HepG2 (cell line): ENCODE measurements around the gene C1S. TPM values are rescaled to one million over a fixed set of nuclear protein-coding genes. Genes with fewer than 3 reads are reported as not detected.

Experiments
- ATAC-seq: fragments of 200-7000 bp; cut with Tn5 transposase; 3 replicates; pipeline ENCODE4 v1.9.1; 2020; ENCODE audit warnings: mild to moderate bottlenecking, moderate library complexity
- BruUV-seq: library from RNA; stranded (reverse); fragments of 400-500 nt; replicated peaks from 2 replicates; lab custom pipeline; 2021; lab: Mats Ljungman, UMichigan
- CTCF ChIA-PET: fragments of 300-600 bp; formaldehyde crosslinking; extraction: SDS; loops from one replicate; lab custom pipeline; 2021; ENCODE audit warnings: low total read pairs, inconsistent platforms, low intra/inter-chr PET ratio; lab: Yijun Ruan, JAX
- POLR2A ChIA-PET: fragments of 350-600 bp; sonication (Branson Sonifier 250); formaldehyde crosslinking; loops from one replicate; lab custom pipeline; 2020; ENCODE audit warnings: antibody characterized with exemption, inconsistent platforms; lab: Yijun Ruan, JAX
- DNase-seq: peaks from one replicate; pipeline ENCODE4 v3.0.0-alpha.2; 2015; ENCODE audit warnings: low spot score
- FAIRE-seq: peaks from 3 replicates; lab custom pipeline; 2011; peaks lifted over from hg19 to GRCh38; lab: Jason Lieb, UNC
- H2AFZ ChIP-seq: one replicate; pipeline ENCODE4 v1.6.1; 2011; ENCODE audit warnings: low read length, inconsistent platforms
- H3K27ac ChIP-seq: fragments of 300-600 bp; 3 replicates; pipeline ENCODE4 v1.8.0; 2011; ENCODE audit warnings: mixed run types, mild to moderate bottlenecking, mixed read lengths, low read length, inconsistent platforms; ENCODE audit not compliant: insufficient read depth; ENCODE audit errors: extremely low read length
- H3K27me3 ChIP-seq, 2 experiments: fragments of 200-600 bp in 1 of 2; 2 replicates in 1 of 2; 3 replicates in 1 of 2; pipeline versions ENCODE4 v1.6.0 to v1.8.0; 2011; ENCODE audit warnings: low read length in 2 of 2, mild to moderate bottlenecking in 2 of 2, moderate library complexity in 2 of 2, inconsistent platforms in 1 of 2; ENCODE audit not compliant: insufficient read depth in 2 of 2, control insufficient read depth in 1 of 2
- H3K36me3 ChIP-seq, 2 experiments: fragments of 200-600 bp in 1 of 2; replicated peaks in 1 of 2; 2 replicates in 1 of 2; 3 replicates in 1 of 2; pipeline versions ENCODE4 v1.5.1 to v1.8.0; 2011; ENCODE audit warnings: low read length in 2 of 2, inconsistent platforms in 1 of 2; ENCODE audit not compliant: insufficient read depth in 2 of 2, control insufficient read depth in 1 of 2
- H3K4me1 ChIP-seq: 2 replicates; pipeline ENCODE4 v1.5.1; 2012; ENCODE audit warnings: low read length, inconsistent platforms; ENCODE audit not compliant: insufficient read depth
- H3K4me2 ChIP-seq: 2 replicates; pipeline ENCODE4 v1.6.0; 2011; ENCODE audit warnings: low read depth, low read length, inconsistent platforms
- H3K4me3 ChIP-seq, 3 experiments: fragments of 200-600 bp in 1 of 3; sonication (generic), shearing (Covaris generic) in 1 of 3; replicated peaks in 1 of 3; 2 replicates each; pipeline ENCODE4 v1.5.1; 2011 to 2016; ENCODE audit warnings: low read length in 3 of 3, inconsistent platforms in 2 of 3, low read depth in 2 of 3, mild to moderate bottlenecking in 2 of 3, control low read depth in 1 of 3, mixed read lengths in 1 of 3; ENCODE audit not compliant: insufficient read depth in 1 of 3
- H3K79me2 ChIP-seq: one replicate; pipeline ENCODE4 v1.6.1; 2011; ENCODE audit warnings: low read length, inconsistent platforms; ENCODE audit not compliant: insufficient read depth
- H3K9ac ChIP-seq: 2 replicates; pipeline ENCODE4 v1.6.0; 2011; ENCODE audit warnings: mild to moderate bottlenecking, low read depth, low read length, inconsistent platforms; ENCODE audit not compliant: insufficient read depth
- H3K9me3 ChIP-seq: 2 replicates; pipeline ENCODE4 v1.5.1; 2012; ENCODE audit warnings: mild to moderate bottlenecking, low read length
- H4K20me1 ChIP-seq: 2 replicates; pipeline ENCODE4 v1.6.0; 2011; ENCODE audit warnings: inconsistent platforms, mild to moderate bottlenecking, low read length, moderate library complexity; ENCODE audit not compliant: insufficient read depth
- ARHGAP35 ChIP-seq: sonication (generic); formaldehyde crosslinking; IDR thresholded peaks from 2 replicates; pipeline ENCODE4 v1.9.0; 2022; ENCODE audit warnings: mild to moderate bottlenecking, inconsistent platforms, moderate library complexity, missing genetic modification reagents, borderline replicate concordance
- ARID5B ChIP-seq: IDR thresholded peaks from 2 replicates; pipeline ENCODE4 v1.4.0; 2020; ENCODE audit warnings: mild to moderate bottlenecking, missing genetic modification reagents
- BCL6 ChIP-seq: IDR thresholded peaks from 2 replicates; pipeline ENCODE4 v1.6.1; 2016; ENCODE audit warnings: missing genetic modification reagents, missing compliant biosample characterization
- EED ChIP-seq: sonication (generic); formaldehyde crosslinking; IDR thresholded peaks from 2 replicates; pipeline ENCODE4 v1.5.0; 2020; ENCODE audit warnings: mild to moderate bottlenecking, missing genetic modification reagents
- ETS1 ChIP-seq: sonication (generic); formaldehyde crosslinking; IDR thresholded peaks from 2 replicates; pipeline ENCODE4 v1.4.0; 2020; ENCODE audit warnings: missing genetic modification reagents
- MAFG ChIP-seq: sonication (generic); formaldehyde crosslinking; IDR thresholded peaks from 2 replicates; pipeline ENCODE4 v1.5.1; 2020; ENCODE audit warnings: mild to moderate bottlenecking, missing genetic modification reagents
- MEIS1 ChIP-seq: sonication (generic); formaldehyde crosslinking; IDR thresholded peaks from 2 replicates; pipeline ENCODE4 v1.9.0; 2021; ENCODE audit warnings: mild to moderate bottlenecking, missing genetic modification reagents, moderate library complexity, borderline replicate concordance
- NFE2L2 ChIP-seq: fragments of 150-350 bp; IDR thresholded peaks from 2 replicates; pipeline ENCODE4 v1.6.1; 2014; ENCODE audit warnings: low read length
- NONO ChIP-seq, 2 experiments: fragments of 450-650 bp in 1 of 2; sonication (generic) in 1 of 2; formaldehyde crosslinking in 1 of 2; IDR thresholded peaks in 1 of 2; conservative IDR thresholded peaks in 1 of 2; 2 replicates each; pipeline versions ENCODE4 v1.6.1 to v1.8.0; 2017 to 2022; ENCODE audit warnings: mild to moderate bottlenecking in 1 of 2, missing genetic modification reagents in 1 of 2, moderate library complexity in 1 of 2
- SYNCRIP ChIP-seq: fragments of 200-400 bp; formaldehyde crosslinking; IDR thresholded peaks from 2 replicates; pipeline ENCODE4 v1.6.1; 2018; ENCODE audit warnings: mild to moderate bottlenecking, low read depth, low read length; ENCODE audit not compliant: insufficient read depth
- ZNF18 ChIP-seq: sonication (generic); formaldehyde crosslinking; IDR thresholded peaks from 2 replicates; pipeline ENCODE4 v1.8.0; 2022; ENCODE audit warnings: mild to moderate bottlenecking, missing genetic modification reagents; ENCODE audit not compliant: insufficient replicate concordance
- ZNF276 ChIP-seq: sonication (generic); formaldehyde crosslinking; IDR thresholded peaks from 2 replicates; pipeline ENCODE4 v1.4.0; 2020; ENCODE audit warnings: mild to moderate bottlenecking, low read depth, missing genetic modification reagents
- ZNF460 ChIP-seq: sonication (generic); formaldehyde crosslinking; IDR thresholded peaks from 2 replicates; pipeline ENCODE4 v1.5.1; 2020; ENCODE audit warnings: missing genetic modification reagents, mild to moderate bottlenecking, borderline replicate concordance
- ZNF639 ChIP-seq: conservative IDR thresholded peaks from 2 replicates; pipeline ENCODE4 v1.6.1; 2018; ENCODE audit warnings: missing genetic modification reagents
- WGBS: methylation state at CpG from one replicate; pipeline ENCODE4 v1.1.6; 2017; ENCODE audit warnings: low lambda C conversion rate; 5-methylcytosine and 5-hydroxymethylcytosine counted together
- in situ Hi-C: cut with HindIII; loops from 2 replicates; pipeline ENCODE4 v1.10.0; 2017; ENCODE audit warnings: low pct_unique_long_range_greater_than_20kb; ENCODE audit not compliant: extremely low pct_ligation_motif_present
- intact Hi-C: fragments of 100-400 bp; cut with micrococcal nuclease; formaldehyde crosslinking; loops from one replicate; pipeline ENCODE4 v1.10.0; 2022; ENCODE audit not compliant: unreplicated experiment
- polyA plus RNA-seq, 8 experiments: library from polyadenylated mRNA; depleted of rRNA in 3 of 8; stranded (reverse) in 7 of 8; unstranded in 1 of 8; fragments of >200 nt; fragmentation: Illumina TruSeq in 4 of 8; extraction: Trizol in 4 of 8; gene quantifications; 2 replicates each; pipeline versions ENCODE4 v1.2.1 to v1.2.3, GENCODE V29; 2011 to 2016; ENCODE audit warnings: low read depth in 4 of 8, missing spikeins in 1 of 8, mixed read lengths in 1 of 8; ENCODE audit not compliant: insufficient read depth in 1 of 8
- total RNA-seq, 5 experiments: library from RNA; depleted of rRNA; stranded (reverse); fragments of >200 nt; fragmentation: Illumina TruSeq; extraction: Trizol; gene quantifications; 2 replicates each; pipeline ENCODE4 v1.2.3, GENCODE V29; 2016; ENCODE audit warnings: low read depth in 1 of 5

Gene C1S
- total and polyA plus RNA-seq, 2 of the 13 experiments (the other 11 are each of a cell fraction or from before 2014, with no cell fraction given), result 14.5 to 18.2 TPM

GRCh38 chr12:7120166-7120565, 59.6 kb downstream of the C1S start:
- 91% methylated on average over 3 of the region's 5 CpGs for WGBS
- Histone ChIP-seq H4K20me1 (no peaks in the 10 kb centered on the region), H3K79me2 (no peaks in the 10 kb centered on the region), H3K4me3 (no peak overlapping the region), H3K36me3 (peaks cover 6 to 7% of the 10 kb centered on the region in 2 experiments; a peak in 3 of 5 replicates), H3K4me1 (peaks cover 55% of the 10 kb centered on the region), H3K4me2 (no peak overlapping the region), H3K27me3 (no peaks in the 10 kb centered on the region), H3K27ac (no peak overlapping the region), H3K9me3 (no peaks in the 10 kb centered on the region), H3K9ac (no peak overlapping the region), H2AFZ (no peak overlapping the region)
- no peak for ATAC-seq
- in situ Hi-C loops, result no loop called here
- CTCF ChIA-PET, result no interaction called here
- POLR2A ChIA-PET, result interaction anchor here (2.2 to 2.5 kb wide), 2 partner anchors 8 to 12 kb away, joined by 6 to 12 read pairs; partner anchors contain the start of genes C1RL and RBP5
- no peak for DNase-seq
- intact Hi-C loops, result no loop called here
- FAIRE-seq, result no peak
- no TSS peak for BruUV-seq
- TF ChIP-seq ARID5B (CRISPR knock-in tag), result no peak
- no peak for TF ChIP-seq NFE2L2
- TF ChIP-seq NONO (IDR thresholded peaks at IDR 0.05), result no peak
- no peak for TF ChIP-seq NONO (CRISPR knock-in tag; conservative IDR thresholded peaks at IDR 0.05)
- no peak for TF ChIP-seq BCL6 (CRISPR knock-in tag)
- TF ChIP-seq SYNCRIP, result no peak
- no peak for TF ChIP-seq EED (CRISPR knock-in tag)
- no peak for TF ChIP-seq MEIS1 (CRISPR knock-in tag)
- TF ChIP-seq MAFG (CRISPR knock-in tag), result no peak
- TF ChIP-seq ZNF276 (CRISPR knock-in tag), result no peak
- no peak for TF ChIP-seq ETS1 (CRISPR knock-in tag)
- TF ChIP-seq ZNF639 (CRISPR knock-in tag), result no peak
- no peak for TF ChIP-seq ZNF18 (CRISPR knock-in tag)
- TF ChIP-seq ZNF460 (CRISPR knock-in tag), result no peak
- TF ChIP-seq ARHGAP35 (CRISPR knock-in tag), result no peak
